HK-2 (cell line): ENCODE data around the gene XRRA1.

Experiments used
- DNase-seq: peaks from one replicate; pipeline ENCODE4 v3.0.0-alpha.2; 2018; ENCODE audit not compliant: unreplicated experiment

XRRA1 gene

DNA sequence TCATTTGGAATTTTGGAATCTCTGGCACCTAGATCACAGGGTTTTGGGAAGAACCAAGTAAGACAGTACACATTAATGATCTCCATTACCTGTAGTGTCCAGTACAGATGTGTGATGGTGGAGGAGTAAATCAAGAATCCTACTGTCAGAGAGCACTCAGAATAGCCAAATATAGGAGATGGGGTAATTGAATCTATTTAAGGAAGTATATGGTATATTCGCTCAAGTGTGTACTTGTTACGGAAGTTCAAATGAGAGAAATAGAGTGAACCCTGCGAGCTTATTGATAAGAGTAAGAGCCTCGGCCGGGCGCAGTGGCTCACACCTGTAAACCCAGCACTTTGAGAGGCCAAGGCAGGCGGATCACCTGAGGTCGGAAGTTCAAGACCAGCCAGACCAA is 2.3 kb upstream of the XRRA1 start:
- DNase-seq, result no peak

DNA sequence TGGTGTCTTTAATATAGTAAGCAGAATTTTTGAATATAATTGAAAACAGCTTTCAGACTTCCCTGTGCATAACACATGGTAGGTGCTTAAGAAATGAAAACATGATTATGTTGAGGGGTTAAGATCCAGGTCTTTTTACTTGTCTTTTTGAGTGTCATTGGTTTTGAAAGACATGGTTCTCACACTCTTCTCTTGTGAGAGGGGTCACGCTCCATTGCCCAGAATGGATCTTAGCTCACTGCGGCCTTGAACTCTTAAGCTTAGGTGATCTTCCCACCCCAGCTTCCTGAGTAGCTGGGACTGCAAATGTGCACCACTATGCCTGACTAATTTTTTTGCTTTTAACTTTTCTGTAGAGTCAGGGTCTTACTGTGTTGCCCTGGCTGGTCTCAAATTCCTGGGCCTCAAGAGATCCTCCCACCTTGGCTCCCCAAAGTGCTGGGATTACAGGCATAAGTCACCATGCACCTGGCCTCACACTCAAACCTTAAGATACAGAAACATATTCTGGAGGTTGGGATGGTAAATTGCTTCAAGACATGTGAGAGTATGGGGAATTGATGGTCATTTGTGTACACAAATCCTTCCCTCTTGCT is 1.6 kb upstream of the XRRA1 start:
- no peak for DNase-seq

DNA sequence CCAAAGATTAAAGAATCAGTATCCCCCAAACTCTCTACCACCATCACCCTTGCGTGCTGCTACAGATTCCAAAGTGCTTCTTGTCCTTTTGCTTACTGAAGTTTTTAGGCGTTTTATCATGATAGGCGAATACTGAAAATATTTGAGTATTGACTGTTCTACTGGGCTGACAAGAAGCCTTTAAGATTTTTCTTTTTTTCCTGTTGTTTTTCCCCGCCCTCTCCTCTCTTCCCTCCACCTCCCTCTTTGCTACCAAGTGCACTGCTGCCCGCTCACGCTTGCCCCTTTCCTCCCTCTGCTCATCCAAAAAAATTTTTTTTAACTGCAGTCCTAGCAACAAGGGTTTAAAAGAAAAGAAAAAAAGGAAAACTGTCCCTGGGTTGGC is 854 bp upstream of the XRRA1 start:
- no peak for DNase-seq

- no peak for DNase-seq
Measured at GRCh38 chr11:74948546-74948897, 369 bp downstream of the XRRA1 start.

GRCh38 chr11:74942073-74942759 is 6.7 kb downstream of the XRRA1 start:
- no peak for DNase-seq

DNA sequence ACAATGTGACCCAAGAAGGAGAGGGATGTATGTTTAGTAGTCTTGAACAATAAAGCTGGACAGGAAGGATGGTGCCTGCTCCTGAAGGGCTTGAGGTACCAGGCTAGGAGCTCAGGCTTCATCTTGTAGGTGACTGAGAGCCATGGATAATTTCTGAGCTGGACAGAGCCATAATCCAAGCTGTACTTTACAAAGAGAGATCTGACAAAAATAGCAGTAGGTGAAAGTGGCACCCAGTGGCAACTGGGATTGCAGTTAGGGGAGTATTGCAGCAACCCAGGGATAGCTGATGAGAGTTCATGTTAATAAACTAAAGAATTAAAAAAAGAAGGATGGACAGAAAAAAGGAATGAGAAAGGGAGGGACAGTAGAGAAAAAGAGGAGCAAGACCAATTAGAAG is 7.4 kb downstream of the XRRA1 start:
- DNase-seq, result no peak

DNA sequence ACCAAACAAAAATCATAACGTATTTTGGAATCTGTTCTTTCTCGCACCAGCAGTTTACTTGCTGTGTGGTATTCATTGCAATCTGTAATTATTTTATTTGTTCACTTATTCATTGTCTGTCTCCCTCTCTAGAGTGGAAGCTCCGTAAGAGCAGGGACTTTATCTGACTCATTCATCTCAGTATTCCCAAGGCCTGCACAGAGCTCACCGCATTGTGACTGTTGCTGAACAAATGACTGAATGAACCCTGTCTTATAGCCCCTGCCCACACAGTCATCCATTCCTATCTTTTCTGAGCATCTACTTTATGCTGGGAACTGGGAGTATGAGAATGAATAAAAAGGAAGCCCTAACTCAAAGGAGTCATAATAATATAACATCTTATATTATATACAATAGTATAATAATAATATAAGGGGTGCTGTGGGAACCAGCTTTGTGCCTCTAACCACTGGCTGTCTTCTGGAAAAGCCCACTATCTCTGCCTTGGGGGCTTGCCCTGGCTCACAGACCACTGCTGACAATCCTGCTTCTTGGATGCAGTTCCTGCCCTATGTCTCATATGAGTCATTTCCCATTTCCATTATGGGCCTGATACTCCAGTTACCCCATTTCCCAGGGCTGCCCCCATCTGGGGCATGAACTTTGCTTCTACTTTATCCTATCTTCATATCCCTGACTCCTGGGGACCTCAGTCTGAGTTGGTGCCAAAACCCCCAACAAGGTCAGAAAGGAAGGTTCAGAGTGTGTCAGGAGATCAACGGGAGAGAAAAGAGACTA is 11.0 kb downstream of the XRRA1 start:
- DNase-seq, result no peak

- no peak for DNase-seq
Measured at GRCh38 chr11:74936976-74937375, 11.9 kb downstream of the XRRA1 start.

- no peak for DNase-seq
Measured at GRCh38 chr11:74936087-74936486, 12.8 kb downstream of the XRRA1 start.

GRCh38 chr11:74935285-74935684 is 13.6 kb downstream of the XRRA1 start:
- no peak for DNase-seq

DNA sequence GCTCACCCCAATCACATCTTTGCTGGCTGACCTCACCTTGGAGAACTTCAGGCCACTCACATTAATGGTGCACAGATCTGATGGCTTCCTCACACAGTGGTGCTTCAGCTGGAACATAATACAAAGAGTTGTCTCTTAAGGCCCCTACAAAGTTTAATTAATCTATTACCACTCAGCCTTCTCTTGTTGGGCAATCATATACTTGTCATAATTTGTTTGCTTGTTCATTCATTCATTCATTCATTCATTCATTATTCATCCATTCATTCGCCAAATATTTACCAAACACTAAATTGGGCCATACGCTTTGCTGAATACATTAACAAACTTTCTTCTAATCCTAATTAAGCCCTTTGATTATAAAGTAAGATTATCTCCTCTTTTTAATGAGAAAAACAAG is 15.1 kb downstream of the XRRA1 start:
- DNase-seq, result no peak

DNA sequence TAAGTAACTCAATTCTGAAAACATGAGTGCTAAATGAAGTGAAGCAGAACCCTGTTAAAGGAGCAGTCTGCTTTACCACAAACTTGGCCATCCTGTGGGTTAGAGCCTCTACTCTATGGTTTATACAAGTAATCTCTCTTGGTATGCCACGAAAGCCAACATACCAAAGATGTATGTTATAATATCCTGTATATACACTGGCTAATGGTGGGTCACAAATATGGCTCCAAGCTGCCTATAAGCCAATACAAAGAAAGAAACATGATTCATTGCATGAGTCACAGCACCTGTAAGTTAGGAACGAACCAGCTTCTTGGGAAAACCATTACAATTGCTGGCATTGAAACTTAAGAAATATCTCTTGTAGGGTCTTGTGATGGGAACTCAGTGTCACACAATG is 16.1 kb downstream of the XRRA1 start:
- DNase-seq, result peak; percentile 5

GRCh38 chr11:74932169-74932568 is 16.7 kb downstream of the XRRA1 start:
- DNase-seq, result peak; percentile 12

- peak; percentile 35 for DNase-seq
Measured at GRCh38 chr11:74929431-74930363, 19.2 kb downstream of the XRRA1 start.

DNA sequence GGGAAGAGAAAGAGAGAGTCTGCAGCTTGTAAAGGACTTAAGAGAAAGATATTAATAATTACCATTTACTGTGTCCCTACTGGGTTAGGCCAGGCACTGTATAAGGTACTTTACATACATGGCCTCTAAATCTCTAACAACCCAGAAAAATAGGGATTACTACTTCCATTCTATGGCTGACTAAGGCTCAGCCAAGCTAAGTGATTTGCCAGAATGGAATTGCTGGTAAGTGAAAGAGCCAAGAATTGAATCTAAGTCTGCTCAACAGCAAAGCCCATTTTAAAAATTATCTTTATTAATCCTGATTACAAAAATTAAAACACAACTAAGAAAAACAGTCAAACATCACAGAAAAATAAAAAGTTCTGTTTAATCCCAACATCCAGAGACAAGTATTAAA is 21.4 kb downstream of the XRRA1 start:
- DNase-seq, result no peak

DNA sequence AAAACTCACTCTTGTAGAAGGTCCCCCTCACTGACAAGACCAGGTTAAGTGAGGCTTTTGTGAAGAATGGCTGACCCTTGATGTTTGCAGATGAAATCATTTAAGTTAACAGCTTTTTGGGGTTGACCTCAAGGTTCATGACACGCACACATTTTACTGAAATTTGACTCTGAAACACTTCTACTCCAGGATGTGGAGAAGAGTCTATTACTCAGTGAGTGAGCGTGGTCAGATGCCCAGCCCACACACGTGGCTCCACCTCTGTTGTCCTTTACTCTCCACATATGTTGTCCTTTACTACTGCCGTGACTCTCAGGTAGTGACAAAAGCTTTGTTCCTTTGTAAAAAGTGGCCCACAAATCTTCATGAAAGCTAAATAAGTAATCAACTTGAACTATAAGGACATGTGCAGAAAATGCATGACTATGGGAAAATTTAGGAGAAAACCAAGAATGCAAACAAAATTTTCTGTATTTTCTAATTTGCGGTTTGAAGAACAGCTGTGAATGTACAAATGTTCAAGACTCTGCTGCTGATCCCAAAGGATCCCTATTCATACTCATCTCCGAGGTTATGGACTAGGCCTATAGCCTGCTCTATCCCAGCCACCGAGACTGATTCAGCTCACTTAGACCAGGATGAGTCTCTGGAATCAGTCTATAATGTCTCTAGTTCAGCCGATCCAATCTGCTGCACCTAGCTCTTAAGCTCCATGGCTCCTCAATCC is 22.4 kb downstream of the XRRA1 start:
- DNase-seq, result no peak

DNA sequence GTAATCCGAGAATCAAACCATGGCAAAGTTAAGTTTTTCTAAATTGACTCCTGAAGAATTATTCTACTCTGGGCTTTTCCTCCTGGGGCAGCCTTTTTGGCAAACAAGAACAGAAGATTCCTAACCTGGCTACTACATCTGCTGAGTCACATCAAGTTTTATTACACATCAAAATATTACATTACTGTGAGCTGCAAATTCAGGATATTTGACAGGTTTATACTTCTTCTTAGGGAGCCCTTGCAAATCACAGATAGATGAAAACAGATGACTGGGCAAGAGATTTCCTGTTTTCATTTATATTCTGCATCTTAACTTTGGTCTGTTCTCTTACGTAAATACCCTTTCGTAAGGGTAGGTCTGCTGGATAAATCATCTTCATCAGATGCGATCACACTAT is 23.6 kb downstream of the XRRA1 start:
- no peak for DNase-seq

- DNase-seq, result no peak
Measured at GRCh38 chr11:74923125-74923524, 25.8 kb downstream of the XRRA1 start.

GRCh38 chr11:74909812-74910211 is 39.1 kb downstream of the XRRA1 start:
- no peak for DNase-seq

- DNase-seq, result no peak
Measured at GRCh38 chr11:74909385-74909784, 39.5 kb downstream of the XRRA1 start.

- DNase-seq, result no peak
Measured at GRCh38 chr11:74905326-74905725, 43.6 kb downstream of the XRRA1 start.
